GM12872 (cell line): ENCODE results near the gene CNN3.

ENCODE experiments used
- TF ChIP-seq, protein P1 (sequence below): IDR thresholded peaks from 3 replicates; pipeline ENCODE4 v1.5.1; 2011; ENCODE audit warnings: low read depth, mild to moderate bottlenecking, low read length, moderate library complexity; ENCODE audit not compliant: insufficient read depth

Gene CNN3

DNA sequence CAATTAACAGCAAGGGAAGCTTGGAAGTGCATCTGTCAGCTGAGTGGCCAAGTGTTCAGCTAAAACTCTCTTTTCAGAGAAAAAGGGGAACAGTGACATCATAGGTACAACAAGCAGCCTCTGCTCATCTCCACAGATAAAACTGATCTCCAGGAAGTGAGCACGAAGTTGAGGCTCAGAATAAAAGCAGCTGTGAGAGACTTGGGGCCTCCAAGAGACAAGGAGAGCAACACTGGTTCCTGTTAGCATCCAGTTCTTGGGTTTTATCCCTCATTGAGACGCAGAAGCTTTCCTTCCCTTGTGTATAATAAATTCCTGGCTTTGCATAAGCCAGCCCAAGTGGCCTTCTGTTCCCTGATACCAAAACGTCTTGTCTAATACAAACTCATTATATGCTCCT is 20.0 kb upstream of the CNN3 start:
- TF ChIP-seq, protein P1, sequence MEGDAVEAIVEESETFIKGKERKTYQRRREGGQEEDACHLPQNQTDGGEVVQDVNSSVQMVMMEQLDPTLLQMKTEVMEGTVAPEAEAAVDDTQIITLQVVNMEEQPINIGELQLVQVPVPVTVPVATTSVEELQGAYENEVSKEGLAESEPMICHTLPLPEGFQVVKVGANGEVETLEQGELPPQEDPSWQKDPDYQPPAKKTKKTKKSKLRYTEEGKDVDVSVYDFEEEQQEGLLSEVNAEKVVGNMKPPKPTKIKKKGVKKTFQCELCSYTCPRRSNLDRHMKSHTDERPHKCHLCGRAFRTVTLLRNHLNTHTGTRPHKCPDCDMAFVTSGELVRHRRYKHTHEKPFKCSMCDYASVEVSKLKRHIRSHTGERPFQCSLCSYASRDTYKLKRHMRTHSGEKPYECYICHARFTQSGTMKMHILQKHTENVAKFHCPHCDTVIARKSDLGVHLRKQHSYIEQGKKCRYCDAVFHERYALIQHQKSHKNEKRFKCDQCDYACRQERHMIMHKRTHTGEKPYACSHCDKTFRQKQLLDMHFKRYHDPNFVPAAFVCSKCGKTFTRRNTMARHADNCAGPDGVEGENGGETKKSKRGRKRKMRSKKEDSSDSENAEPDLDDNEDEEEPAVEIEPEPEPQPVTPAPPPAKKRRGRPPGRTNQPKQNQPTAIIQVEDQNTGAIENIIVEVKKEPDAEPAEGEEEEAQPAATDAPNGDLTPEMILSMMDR, result no peak

DNA sequence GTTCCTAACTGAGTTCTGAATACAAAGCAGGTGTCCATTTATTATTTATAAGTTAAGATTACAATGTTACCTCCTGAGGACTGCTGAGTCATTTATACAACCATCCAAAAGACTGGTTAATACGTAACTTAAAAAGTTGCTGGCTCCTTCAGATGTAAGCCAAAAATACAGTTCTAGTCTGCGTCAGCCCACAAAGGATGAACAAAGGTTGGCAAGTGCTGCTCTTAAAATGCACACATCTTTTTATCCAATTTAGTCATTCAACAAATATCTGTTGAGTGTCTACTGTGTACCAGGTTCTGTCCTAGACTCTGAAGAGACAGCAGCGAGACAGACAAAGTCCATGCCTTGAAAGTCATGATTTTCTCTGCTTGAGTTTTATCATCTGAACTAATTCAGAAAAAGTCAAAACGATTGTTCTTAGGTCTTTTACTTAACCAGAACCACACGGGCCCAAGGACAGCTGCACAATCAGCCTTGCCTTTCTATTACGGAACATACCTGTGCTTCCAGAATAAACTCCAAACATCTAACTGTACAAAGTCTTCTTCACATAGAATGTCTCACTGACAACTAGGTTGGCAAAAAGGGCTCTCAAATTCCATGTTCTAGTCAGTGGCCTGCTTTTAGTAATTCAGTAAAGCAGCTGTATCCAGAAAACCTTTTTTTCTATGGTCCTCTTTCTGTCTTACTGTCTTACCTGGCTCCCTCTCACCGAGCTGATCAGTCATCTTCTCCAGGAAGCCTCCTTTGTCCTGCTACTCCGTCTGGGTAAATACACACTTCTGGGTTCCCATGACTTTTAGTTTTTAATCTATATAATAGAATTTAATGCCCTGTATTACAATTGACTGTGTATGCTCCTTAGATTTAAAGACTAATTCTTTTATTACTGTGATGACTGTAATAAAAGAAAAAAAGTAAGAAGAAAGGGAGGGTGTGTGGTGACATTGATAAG is 15.5 kb upstream of the CNN3 start:
- TF ChIP-seq, protein P1, result no peak

DNA sequence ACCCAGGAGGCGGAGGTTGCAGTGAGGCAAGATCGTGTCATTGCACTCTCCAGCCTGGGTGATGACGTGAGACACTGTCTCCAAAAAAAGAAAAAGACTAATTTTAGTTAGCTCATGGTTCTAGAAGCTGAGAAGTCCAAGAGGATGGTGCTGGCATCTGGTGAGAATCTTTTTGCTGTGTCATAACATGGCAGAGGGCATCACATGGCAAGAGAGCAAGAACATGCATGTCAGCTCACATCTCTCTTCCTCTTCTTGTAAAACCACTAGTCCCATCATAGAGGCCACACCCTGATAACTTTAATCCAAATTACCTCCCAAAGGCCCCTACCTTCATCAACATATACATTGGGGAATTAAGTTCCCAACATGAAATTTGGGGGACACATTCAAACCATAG is 13.8 kb upstream of the CNN3 start:
- TF ChIP-seq, protein P1, result no peak

DNA sequence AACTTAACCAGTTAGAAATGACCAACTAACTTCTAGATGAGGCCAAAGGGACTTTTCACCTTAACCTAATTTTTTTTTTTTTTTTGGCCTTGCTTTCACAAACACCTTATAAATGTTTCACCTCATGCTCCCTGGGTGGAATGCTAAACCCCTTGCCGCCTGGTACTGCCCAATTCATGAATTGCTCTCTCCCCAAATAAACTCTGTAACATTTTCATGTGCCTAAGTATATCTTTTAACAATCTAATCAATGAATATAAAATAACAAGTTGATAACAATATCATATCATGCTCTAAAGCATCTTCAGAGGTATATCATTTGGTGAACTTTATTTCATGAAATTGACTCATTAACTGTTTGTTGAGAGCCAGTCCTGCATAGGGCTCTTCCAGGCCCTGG is 10.9 kb upstream of the CNN3 start:
- TF ChIP-seq, protein P1, result no peak

DNA sequence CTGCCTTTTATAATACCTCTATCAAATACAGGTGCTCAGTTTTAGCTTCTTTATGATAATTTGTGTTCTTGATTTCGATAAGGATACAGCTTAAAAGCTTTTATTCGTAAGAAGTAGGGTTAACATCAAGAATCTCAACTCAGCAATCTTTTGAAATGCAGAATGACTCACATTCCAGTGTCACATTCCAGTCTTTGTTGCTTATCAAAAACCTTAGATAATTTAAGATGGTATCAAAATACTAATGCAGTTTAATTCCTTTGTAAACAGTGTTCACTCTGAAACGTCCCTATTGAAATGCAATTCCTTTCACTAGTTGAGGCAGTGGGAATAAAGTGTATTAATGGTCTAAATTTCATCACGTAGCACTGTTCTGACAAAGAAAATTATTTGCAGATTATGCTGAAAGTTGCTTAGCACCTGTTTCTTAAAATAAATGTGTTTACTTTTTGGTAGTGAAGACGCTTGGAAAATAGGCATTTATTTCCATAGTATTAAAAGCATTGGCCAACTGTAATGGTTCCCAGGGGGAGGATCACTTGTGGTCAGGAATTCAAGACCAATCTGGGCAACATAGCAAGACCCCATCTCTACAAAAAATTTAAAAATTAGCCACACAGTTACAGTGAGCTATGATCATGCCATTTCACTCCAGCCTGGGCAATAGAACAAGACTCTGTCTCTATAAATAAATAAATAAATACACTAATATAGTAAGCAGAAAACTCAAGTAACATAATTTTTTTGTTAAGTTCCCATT is 10.1 kb upstream of the CNN3 start:
- TF ChIP-seq, protein P1, result no peak

DNA sequence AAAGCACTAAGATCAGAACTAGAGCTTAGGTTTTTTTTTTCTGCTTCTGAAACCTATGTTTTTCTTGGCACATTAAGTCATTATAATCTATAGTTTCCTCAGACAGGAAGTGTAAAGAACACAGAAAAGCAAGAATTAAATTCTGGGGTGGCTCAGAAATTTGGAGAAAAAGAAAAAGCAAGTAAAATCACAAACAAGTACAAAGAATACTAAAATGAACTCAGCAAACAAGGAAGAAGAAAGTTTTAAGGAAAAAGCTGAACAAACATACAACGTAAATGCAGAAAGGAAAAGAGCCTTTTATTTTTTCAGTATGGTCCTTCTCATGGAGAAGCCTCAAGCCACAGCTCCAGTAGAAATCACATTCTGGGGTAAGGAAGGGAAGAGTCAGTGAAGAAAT is 8.6 kb upstream of the CNN3 start:
- TF ChIP-seq, protein P1, result no peak

DNA sequence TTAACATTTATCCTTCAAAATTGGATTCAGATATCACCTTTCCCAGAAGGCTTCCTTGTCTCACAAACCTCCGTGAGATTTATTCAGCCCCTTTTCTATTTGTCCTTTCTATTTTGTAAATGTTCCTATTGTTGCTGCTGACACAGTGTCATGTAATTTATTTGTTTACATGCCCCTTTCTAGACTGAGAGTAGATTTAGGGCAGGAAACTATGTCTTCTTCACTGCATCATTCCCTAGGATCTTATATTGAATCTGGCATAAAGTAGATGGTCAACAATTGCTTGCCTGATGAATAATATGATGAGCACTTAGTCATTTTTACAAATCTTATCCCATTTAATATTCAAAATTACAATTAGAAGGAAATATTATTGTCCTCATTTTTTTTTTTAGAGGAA is 8.1 kb upstream of the CNN3 start:
- TF ChIP-seq, protein P1, result no peak
